HuH-7.5 (cell line): Measurements from ENCODE around the gene SLC44A5.

Source experiments
- DNase-seq: peaks from one replicate; pipeline ENCODE4 v3.0.0; 2011; ENCODE audit warnings: low spot score

Gene SLC44A5

DNA sequence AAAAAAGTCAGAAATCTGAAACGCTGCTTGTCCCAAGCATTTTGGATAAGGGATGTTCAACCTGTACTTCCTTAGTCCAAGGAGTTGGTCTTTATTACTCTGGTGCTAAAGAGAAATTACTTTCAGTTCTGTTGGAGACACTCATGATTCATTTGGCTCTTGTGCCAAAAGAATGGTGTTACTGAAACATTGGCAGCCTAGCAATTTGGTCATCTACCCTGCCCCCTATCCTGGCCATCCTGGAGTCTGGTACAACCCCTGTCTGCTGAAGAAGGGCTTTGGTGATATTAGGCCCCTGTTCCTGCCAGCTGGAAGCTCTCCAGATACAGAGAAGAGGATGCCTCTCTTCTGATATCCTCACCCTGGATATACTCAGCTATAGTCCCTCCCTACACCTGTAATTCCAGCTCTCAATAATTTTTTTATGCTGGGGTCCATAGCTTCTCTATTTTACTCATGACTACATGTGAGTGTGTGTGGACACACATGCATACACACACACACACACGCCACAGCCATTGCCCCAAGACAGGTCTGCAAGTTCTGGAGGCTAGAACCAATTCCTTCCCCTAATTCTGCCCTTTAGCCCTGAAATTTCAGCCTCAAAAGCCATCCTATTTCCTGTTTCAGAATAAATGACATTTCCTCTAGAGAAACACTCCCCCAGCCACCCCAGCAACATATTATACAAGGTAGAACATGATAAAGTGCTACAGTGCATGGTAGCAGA, 436.7 kb downstream of the SLC44A5 start:
- DNase-seq = no peak

DNA sequence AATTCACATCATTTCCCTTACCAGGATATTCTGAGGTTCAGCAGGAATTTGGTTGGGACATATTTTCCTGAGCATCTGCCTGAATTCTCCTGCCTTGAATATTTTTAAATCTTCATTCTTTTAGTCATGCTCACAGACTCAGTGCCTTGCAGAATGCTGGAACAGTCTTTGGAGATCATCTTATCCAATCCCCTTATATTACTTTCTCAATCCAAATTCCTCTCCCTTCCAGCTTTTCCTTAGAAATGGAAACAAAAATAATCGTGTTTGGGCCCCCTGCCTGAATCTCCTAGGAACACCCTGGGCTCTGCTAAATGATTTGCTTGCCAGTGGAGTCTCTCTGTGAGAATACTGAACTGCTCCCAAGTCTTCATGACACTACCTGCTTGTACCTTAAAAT, 438.4 kb downstream of the SLC44A5 start:
- no peak for DNase-seq

DNA sequence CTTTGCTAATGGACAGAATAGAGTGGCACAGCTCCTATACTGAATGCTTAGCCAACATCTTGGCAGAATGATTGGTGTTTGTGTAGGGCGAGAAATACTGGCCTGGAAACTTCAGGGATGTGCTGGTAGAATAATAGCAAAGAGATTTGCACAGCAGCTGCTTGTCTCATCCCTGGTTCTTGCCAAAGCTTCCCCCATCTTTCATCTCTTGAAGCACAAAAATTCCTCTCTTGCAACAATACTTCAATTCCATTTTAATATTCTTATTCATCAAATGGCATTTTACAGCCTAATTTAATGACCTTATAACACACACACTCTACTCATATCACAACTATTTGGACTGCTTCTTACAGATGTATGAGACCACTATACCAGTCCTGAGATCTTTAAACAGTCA, 439.0 kb downstream of the SLC44A5 start:
- no peak for DNase-seq

DNA sequence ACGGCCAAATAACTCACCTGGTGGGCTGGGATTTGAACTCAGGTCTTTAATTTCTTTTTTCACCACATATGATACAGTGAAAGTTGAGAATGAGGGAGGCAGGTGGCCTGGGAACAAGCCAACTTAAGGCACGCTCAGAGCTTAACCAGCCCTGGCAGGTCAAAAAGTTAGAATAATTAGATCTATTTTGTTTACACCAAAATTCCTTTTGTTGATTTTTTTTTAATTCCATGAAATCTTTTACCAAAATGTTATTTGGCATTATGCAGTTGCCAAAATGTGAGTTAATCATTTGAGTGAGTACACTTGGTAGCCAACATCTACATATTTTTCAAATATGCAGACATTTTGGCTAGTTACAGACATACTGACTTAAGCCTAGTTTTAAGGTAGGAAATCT, 439.9 kb downstream of the SLC44A5 start:
- no peak for DNase-seq

DNA sequence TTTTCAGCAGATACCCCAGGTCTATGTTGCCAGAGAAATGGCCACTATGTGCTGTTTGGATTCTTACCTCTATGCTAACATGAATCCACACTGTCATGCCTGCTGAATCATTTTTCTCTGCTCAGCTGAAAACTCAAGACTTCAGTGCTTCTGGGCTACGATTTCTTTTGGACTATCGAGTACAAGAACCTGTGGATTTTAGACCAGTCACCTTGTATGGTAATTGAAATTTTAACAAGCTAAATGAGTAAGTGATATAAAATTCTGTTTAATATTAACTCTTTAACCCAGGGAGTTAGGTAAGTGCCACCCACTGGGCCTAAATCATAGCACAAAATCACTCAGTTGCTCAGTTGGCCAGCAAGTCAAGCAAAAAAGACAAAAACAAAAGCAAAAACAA, 440.9 kb downstream of the SLC44A5 start:
- DNase-seq = no peak

DNA sequence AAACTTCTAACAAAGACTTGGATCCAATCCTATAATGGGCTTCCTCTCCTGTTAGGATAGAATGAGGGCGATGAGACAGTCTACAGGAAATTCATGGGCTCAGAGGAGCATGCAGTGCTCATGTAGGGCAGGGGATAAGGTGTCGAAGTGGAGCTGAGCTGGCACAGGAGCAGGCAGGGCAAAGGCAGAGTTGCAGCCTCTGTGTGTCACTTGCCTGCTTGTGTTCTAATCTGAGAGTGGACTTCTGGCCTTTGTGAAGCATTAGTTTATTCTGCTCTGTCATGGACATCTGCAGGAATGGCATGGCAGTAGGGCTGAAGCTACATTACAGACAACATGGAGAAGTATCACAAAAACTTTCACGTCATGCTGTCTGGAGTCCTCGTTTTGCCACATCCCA, 444.1 kb downstream of the SLC44A5 start:
- no peak for DNase-seq

DNA sequence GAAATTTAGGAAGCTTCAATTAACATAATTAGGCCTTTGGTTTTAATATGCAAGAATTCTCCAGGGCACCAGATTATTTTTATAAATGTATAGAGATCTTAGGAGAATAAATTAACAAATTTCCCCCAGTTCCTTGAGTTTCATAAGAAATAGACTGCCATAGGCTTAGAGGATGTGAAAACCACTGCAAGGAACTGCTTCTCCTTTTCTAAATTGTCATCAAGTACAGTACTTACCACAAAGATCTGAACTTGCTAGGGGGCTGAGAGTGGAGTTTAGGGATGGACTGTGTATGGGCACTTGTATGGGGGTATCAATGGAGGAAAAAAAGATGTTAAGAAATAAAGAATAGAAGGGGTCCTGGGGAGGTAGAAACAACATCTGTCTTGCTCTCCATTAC, 445.6 kb downstream of the SLC44A5 start:
- no peak for DNase-seq

DNA sequence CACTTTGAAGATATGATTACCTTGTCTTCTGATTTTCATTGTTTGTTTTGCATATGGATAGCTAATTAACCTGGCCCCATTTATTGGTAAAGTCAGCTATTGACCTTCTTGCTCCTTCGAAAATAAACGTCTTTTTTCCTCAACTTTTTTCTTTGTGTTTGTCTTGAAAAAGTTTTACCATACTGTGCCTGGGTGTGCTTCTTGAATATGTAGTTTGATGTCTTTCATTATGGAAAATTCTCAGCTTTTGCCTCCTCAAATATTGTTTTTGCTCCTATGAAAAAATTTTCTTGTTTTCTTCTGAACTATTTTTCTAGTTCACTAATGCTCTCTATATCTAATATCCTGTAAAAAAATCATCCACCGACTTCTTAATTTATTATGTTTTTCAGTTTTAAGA, 451.8 kb downstream of the SLC44A5 start:
- DNase-seq = no peak
